ENCODE results near the gene MALRD1. TPM values are rescaled to one million over a fixed set of nuclear protein-coding genes. Genes with fewer than 3 reads are reported as not detected.

Gene MALRD1
- total RNA-seq, 1 experiment from 2014 or later: not detected

- ChIA-PET CTCF (no interaction called here), POLR2A (no interaction called here)
- TF ChIP-seq, protein P1, sequence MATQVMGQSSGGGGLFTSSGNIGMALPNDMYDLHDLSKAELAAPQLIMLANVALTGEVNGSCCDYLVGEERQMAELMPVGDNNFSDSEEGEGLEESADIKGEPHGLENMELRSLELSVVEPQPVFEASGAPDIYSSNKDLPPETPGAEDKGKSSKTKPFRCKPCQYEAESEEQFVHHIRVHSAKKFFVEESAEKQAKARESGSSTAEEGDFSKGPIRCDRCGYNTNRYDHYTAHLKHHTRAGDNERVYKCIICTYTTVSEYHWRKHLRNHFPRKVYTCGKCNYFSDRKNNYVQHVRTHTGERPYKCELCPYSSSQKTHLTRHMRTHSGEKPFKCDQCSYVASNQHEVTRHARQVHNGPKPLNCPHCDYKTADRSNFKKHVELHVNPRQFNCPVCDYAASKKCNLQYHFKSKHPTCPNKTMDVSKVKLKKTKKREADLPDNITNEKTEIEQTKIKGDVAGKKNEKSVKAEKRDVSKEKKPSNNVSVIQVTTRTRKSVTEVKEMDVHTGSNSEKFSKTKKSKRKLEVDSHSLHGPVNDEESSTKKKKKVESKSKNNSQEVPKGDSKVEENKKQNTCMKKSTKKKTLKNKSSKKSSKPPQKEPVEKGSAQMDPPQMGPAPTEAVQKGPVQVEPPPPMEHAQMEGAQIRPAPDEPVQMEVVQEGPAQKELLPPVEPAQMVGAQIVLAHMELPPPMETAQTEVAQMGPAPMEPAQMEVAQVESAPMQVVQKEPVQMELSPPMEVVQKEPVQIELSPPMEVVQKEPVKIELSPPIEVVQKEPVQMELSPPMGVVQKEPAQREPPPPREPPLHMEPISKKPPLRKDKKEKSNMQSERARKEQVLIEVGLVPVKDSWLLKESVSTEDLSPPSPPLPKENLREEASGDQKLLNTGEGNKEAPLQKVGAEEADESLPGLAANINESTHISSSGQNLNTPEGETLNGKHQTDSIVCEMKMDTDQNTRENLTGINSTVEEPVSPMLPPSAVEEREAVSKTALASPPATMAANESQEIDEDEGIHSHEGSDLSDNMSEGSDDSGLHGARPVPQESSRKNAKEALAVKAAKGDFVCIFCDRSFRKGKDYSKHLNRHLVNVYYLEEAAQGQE (IDR thresholded peaks at IDR 0.05; ENCODE audit: insufficient read depth in 1 of 2, low read depth in 2 of 2, low read length in 1 of 2): no peak
- TF ChIP-seq POLR2AphosphoS5 (IDR thresholded peaks at IDR 0.05; ENCODE audit: low read depth, low read length) (no peak), SIN3A (IDR thresholded peaks at IDR 0.05; ENCODE audit: borderline replicate concordance, insufficient read depth, low read depth, low read length) (no peak), TCF7L2 (IDR thresholded peaks at IDR 0.05; ENCODE audit: low read depth, low read length) (no peak)
- TF ChIP-seq, protein P2, sequence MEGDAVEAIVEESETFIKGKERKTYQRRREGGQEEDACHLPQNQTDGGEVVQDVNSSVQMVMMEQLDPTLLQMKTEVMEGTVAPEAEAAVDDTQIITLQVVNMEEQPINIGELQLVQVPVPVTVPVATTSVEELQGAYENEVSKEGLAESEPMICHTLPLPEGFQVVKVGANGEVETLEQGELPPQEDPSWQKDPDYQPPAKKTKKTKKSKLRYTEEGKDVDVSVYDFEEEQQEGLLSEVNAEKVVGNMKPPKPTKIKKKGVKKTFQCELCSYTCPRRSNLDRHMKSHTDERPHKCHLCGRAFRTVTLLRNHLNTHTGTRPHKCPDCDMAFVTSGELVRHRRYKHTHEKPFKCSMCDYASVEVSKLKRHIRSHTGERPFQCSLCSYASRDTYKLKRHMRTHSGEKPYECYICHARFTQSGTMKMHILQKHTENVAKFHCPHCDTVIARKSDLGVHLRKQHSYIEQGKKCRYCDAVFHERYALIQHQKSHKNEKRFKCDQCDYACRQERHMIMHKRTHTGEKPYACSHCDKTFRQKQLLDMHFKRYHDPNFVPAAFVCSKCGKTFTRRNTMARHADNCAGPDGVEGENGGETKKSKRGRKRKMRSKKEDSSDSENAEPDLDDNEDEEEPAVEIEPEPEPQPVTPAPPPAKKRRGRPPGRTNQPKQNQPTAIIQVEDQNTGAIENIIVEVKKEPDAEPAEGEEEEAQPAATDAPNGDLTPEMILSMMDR (IDR thresholded peaks at IDR 0.05): no peak
- no peak overlapping the region for H3K27ac ChIP-seq (ENCODE audit: low read length)
- H3K9me3 ChIP-seq (ENCODE audit: control insufficient read depth, insufficient read depth, low read depth, low read length): no peaks in the 10 kb centered on the region
- H3K4me1 ChIP-seq (ENCODE audit: control insufficient read depth, insufficient read depth, low read length): no peaks in the 10 kb centered on the region
- intact Hi-C loops (cut with micrococcal nuclease; ENCODE audit: unreplicated experiment): no loop called here
- H3K4me3 ChIP-seq (ENCODE audit: low read depth in 2 of 2, low read length in 2 of 2): no peak overlapping the region
- in situ Hi-C loops (cut with HindIII; ENCODE audit: low pct_unique_long_range_greater_than_20kb, low sequenced_read_pairs): no loop called here
- H3K27me3 ChIP-seq (ENCODE audit: control insufficient read depth, insufficient read depth, low read length): no peaks in the 10 kb centered on the region
- no peaks in the 10 kb centered on the region for H3K36me3 ChIP-seq (ENCODE audit: control insufficient read depth, insufficient read depth, low read length)
- no peak for ATAC-seq
- no TSS peak for BruUV-seq (replicated peaks)
- DNase-seq (ENCODE audit: low read depth, low spot score): no peak
Observed at GRCh38 chr10:19117438-19117837, 68.8 kb downstream of the MALRD1 start.

- no TSS peak for BruUV-seq (replicated peaks)
- DNase-seq (ENCODE audit: low read depth, low spot score): no peak
- in situ Hi-C loops (cut with HindIII; ENCODE audit: low pct_unique_long_range_greater_than_20kb, low sequenced_read_pairs) (no loop called here), intact Hi-C loops (cut with micrococcal nuclease; ENCODE audit: unreplicated experiment) (no loop called here)
- ATAC-seq: no peak
- TF ChIP-seq SIN3A (IDR thresholded peaks at IDR 0.05; ENCODE audit: borderline replicate concordance, insufficient read depth, low read depth, low read length) (no peak), POLR2AphosphoS5 (IDR thresholded peaks at IDR 0.05; ENCODE audit: low read depth, low read length) (no peak), TCF7L2 (IDR thresholded peaks at IDR 0.05; ENCODE audit: low read depth, low read length) (no peak)
- TF ChIP-seq, protein P1 (IDR thresholded peaks at IDR 0.05; ENCODE audit: insufficient read depth in 1 of 2, low read depth in 2 of 2, low read length in 1 of 2): no peak
- TF ChIP-seq, protein P2 (IDR thresholded peaks at IDR 0.05): no peak
- Histone ChIP-seq H3K4me3 (ENCODE audit: low read depth in 2 of 2, low read length in 2 of 2) (no peak overlapping the region), H3K4me1 (ENCODE audit: control insufficient read depth, insufficient read depth, low read length) (no peaks in the 10 kb centered on the region), H3K27ac (ENCODE audit: low read length) (no peak overlapping the region), H3K27me3 (ENCODE audit: control insufficient read depth, insufficient read depth, low read length) (no peaks in the 10 kb centered on the region), H3K9me3 (ENCODE audit: control insufficient read depth, insufficient read depth, low read depth, low read length) (no peaks in the 10 kb centered on the region), H3K36me3 (ENCODE audit: control insufficient read depth, insufficient read depth, low read length) (no peaks in the 10 kb centered on the region)
- ChIA-PET CTCF (no interaction called here), POLR2A (no interaction called here)
Observed at GRCh38 chr10:19119191-19119590, 70.6 kb downstream of the MALRD1 start.

All from Panc1 (cell line).